HCT116 (cell line): ENCODE measurements around the gene ILDR2. TPM values are rescaled to one million over a fixed set of nuclear protein-coding genes. Genes with fewer than 3 reads are reported as not detected.

Experiments used
- ATAC-seq: fragments of 200-7000 bp; cut with Tn5 transposase; 2 replicates; pipeline ENCODE4 v1.9.1; 2020; ENCODE audit warnings: mild to moderate bottlenecking, moderate library complexity
- BruUV-seq: library from RNA; stranded (reverse); fragments of 400-500 nt; replicated peaks from 2 replicates; lab custom pipeline; 2021; lab: Mats Ljungman, UMichigan
- CTCF ChIA-PET: fragments of 300-600 bp; sonication (Branson Sonifier 250); formaldehyde crosslinking; loops from one replicate; lab custom pipeline; 2021; ENCODE audit warnings: antibody characterized with exemption; lab: Charles Lee
- POLR2A ChIA-PET: fragments of 300-600, 350-600 bp; sonication (Branson Sonifier 250); formaldehyde crosslinking; loops from one replicate; lab custom pipeline; 2021; ENCODE audit warnings: antibody characterized with exemption; lab: Charles Lee
- RAD21 ChIA-PET, 2 experiments: fragments of 300-600 bp; sonication (Branson Sonifier 250); formaldehyde crosslinking; loops; one replicate each; lab custom pipeline; 2023; ENCODE audit warnings: low total read pairs in 2 of 2; ENCODE audit not compliant: uncharacterized antibody in 2 of 2, unreplicated experiment in 2 of 2, low non-redundant PET in 1 of 2; lab: Charles Lee
- DNase-seq: peaks from one replicate; pipeline ENCODE4 v3.0.0-alpha.2; 2010; ENCODE audit warnings: low read depth, low spot score
- H2AFZ ChIP-seq: fragments of 200-600 bp; shearing (Covaris generic), sonication (generic); 2 replicates; pipeline ENCODE4 v1.6.1; 2017; ENCODE audit warnings: low read depth, mixed run types, mixed read lengths, antibody characterized with exemption, low read length; ENCODE audit not compliant: poor library complexity, severe bottlenecking
- H3K27ac ChIP-seq: 2 replicates; pipeline ENCODE4 v1.5.1; 2012; ENCODE audit warnings: low read depth, low read length
- H3K27me3 ChIP-seq: fragments of 200-600 bp; sonication (generic); 2 replicates; pipeline ENCODE4 v1.6.1; 2016; ENCODE audit warnings: mixed run types, low read length, mixed read lengths; ENCODE audit not compliant: insufficient read depth
- H3K36me3 ChIP-seq, 2 experiments: fragments of 200-500 bp in 1 of 2; fragments of 200-600 bp in 1 of 2; sonication (Bioruptor generic) in 1 of 2; sonication (generic) in 1 of 2; 2 replicates each; pipeline versions ENCODE4 v1.5.1 to v1.6.1; 2014 to 2016; ENCODE audit warnings: low read length in 2 of 2, inconsistent platforms in 1 of 2, mixed read lengths in 1 of 2, mixed run types in 1 of 2; ENCODE audit not compliant: insufficient read depth in 2 of 2, control insufficient read depth in 1 of 2
- H3K4me1 ChIP-seq, 2 experiments: fragments of 200-600 bp in 1 of 2; sonication (generic) in 1 of 2; 2 replicates each; pipeline versions ENCODE4 v1.5.1 to v1.6.1; 2012 to 2017; ENCODE audit warnings: low read length in 2 of 2, inconsistent platforms in 1 of 2, mild to moderate bottlenecking in 1 of 2, mixed read lengths in 1 of 2, mixed run types in 1 of 2, moderate library complexity in 1 of 2; ENCODE audit not compliant: insufficient read depth in 2 of 2, control insufficient read depth in 1 of 2
- H3K4me2 ChIP-seq: fragments of 200-600 bp; sonication (generic); 2 replicates; pipeline ENCODE4 v1.6.1; 2017; ENCODE audit warnings: mixed run types, low read length, mixed read lengths
- H3K4me3 ChIP-seq, 2 experiments: fragments of 200-600 bp in 1 of 2; sonication (generic) in 1 of 2; replicated peaks in 1 of 2; 2 replicates each; pipeline ENCODE4 v1.5.1; 2011 to 2016; ENCODE audit warnings: low read length in 2 of 2, control low read depth in 1 of 2, low read depth in 1 of 2, mild to moderate bottlenecking in 1 of 2, mixed read lengths in 1 of 2, mixed run types in 1 of 2
- H3K79me2 ChIP-seq: fragments of 200-600 bp; sonication (generic); 2 replicates; pipeline ENCODE4 v1.6.1; 2017; ENCODE audit warnings: mild to moderate bottlenecking, mixed run types, low read length, moderate library complexity, mixed read lengths; ENCODE audit not compliant: insufficient read depth
- H3K9ac ChIP-seq: fragments of 200-600 bp; sonication (generic); 2 replicates; pipeline ENCODE4 v1.6.1; 2016; ENCODE audit warnings: low read length, mixed read lengths
- H3K9me2 ChIP-seq: fragments of 200-600 bp; sonication (generic), shearing (Covaris generic); 2 replicates; pipeline ENCODE4 v1.6.1; 2017; ENCODE audit warnings: mixed run types, mild to moderate bottlenecking, moderate library complexity; ENCODE audit not compliant: insufficient read depth
- H3K9me3 ChIP-seq, 2 experiments: fragments of 200-500 bp in 1 of 2; fragments of 200-600 bp in 1 of 2; sonication (Bioruptor generic) in 1 of 2; sonication (generic) in 1 of 2; 2 replicates each; pipeline ENCODE4 v1.6.1; 2014 to 2017; ENCODE audit warnings: low read length in 2 of 2, mixed read lengths in 2 of 2, inconsistent platforms in 1 of 2, low read depth in 1 of 2, mild to moderate bottlenecking in 1 of 2, mixed run types in 1 of 2, moderate library complexity in 1 of 2; ENCODE audit not compliant: control insufficient read depth in 1 of 2, insufficient read depth in 1 of 2
- H4K20me1 ChIP-seq: fragments of 200-600 bp; sonication (generic), shearing (Covaris generic); 2 replicates; pipeline ENCODE4 v1.6.1; 2017; ENCODE audit warnings: mixed run types, mild to moderate bottlenecking, moderate library complexity; ENCODE audit not compliant: insufficient read depth
- ATF3 ChIP-seq: IDR thresholded peaks from 2 replicates; pipeline ENCODE4 v1.6.1; 2012
- CBX3 ChIP-seq: IDR thresholded peaks from 2 replicates; pipeline ENCODE4 v1.6.1; 2012; ENCODE audit warnings: low read depth
- CTCF ChIP-seq, 3 experiments: fragments of 200-600 bp in 1 of 3; sonication (generic) in 1 of 3; IDR thresholded peaks in 2 of 3; conservative IDR thresholded peaks in 1 of 3; 2 replicates each; pipeline ENCODE4 v1.5.1; 2012 to 2017; ENCODE audit warnings: low read depth in 2 of 3, low read length in 2 of 3, antibody characterized with exemption in 1 of 3, borderline replicate concordance in 1 of 3, control low read depth in 1 of 3, mild to moderate bottlenecking in 1 of 3, mixed read lengths in 1 of 3, mixed run types in 1 of 3, moderate library complexity in 1 of 3; ENCODE audit not compliant: insufficient read depth in 1 of 3
- EGR1 ChIP-seq: IDR thresholded peaks from 2 replicates; pipeline ENCODE4 v1.6.1; 2012; ENCODE audit warnings: low read depth
- ELF1 ChIP-seq: IDR thresholded peaks from 2 replicates; pipeline ENCODE4 v1.6.1; 2012; ENCODE audit warnings: low read depth, borderline replicate concordance
- EZH2 ChIP-seq: fragments of 200-600 bp; sonication (generic); IDR thresholded peaks from 2 replicates; pipeline ENCODE4 v1.6.1; 2017; ENCODE audit warnings: antibody characterized with exemption, mixed run types
- FOSL1 ChIP-seq: IDR thresholded peaks from 2 replicates; pipeline ENCODE4 v1.6.1; 2012; ENCODE audit warnings: low read depth
- JUND ChIP-seq: IDR thresholded peaks from 2 replicates; pipeline ENCODE4 v1.6.1; 2012
- POLR2A ChIP-seq: IDR thresholded peaks from 2 replicates; pipeline ENCODE4 v1.7.0; 2011; ENCODE audit warnings: borderline replicate concordance; ENCODE audit not compliant: insufficient read depth, insufficient read length; ENCODE audit errors: extremely low read depth
- POLR2AphosphoS5 ChIP-seq: IDR thresholded peaks from 2 replicates; pipeline ENCODE4 v1.6.1; 2011; ENCODE audit warnings: mild to moderate bottlenecking, low read depth, low read length, moderate library complexity
- RAD21 ChIP-seq: IDR thresholded peaks from 2 replicates; pipeline ENCODE4 v1.6.1; 2012; ENCODE audit warnings: low read depth, mild to moderate bottlenecking
- REST ChIP-seq: IDR thresholded peaks from 2 replicates; pipeline ENCODE4 v1.6.1; 2012; ENCODE audit warnings: low read depth
- SIN3A ChIP-seq: IDR thresholded peaks from 2 replicates; pipeline ENCODE4 v1.6.1; 2012; ENCODE audit warnings: low read depth
- SP1 ChIP-seq: IDR thresholded peaks from 2 replicates; pipeline ENCODE4 v1.6.1; 2012; ENCODE audit warnings: low read depth
- SRF ChIP-seq: IDR thresholded peaks from 2 replicates; pipeline ENCODE4 v1.6.1; 2012; ENCODE audit warnings: low read depth
- TCF7L2 ChIP-seq: IDR thresholded peaks from 2 replicates; pipeline ENCODE4 v1.7.0; 2011; ENCODE audit warnings: borderline replicate concordance, inconsistent platforms; ENCODE audit not compliant: insufficient read depth, insufficient read length; ENCODE audit errors: extremely low read depth
- YY1 ChIP-seq: IDR thresholded peaks from 2 replicates; pipeline ENCODE4 v1.6.1; 2011; ENCODE audit warnings: low read length, low read depth, moderate library complexity, mild to moderate bottlenecking; ENCODE audit not compliant: insufficient replicate concordance; ENCODE audit errors: extremely low read depth
- ZBTB33 ChIP-seq: IDR thresholded peaks from 2 replicates; pipeline ENCODE4 v1.6.1; 2011; ENCODE audit warnings: mild to moderate bottlenecking, low read length, moderate library complexity; ENCODE audit not compliant: insufficient replicate concordance; ENCODE audit errors: extremely low read depth
- ZFX ChIP-seq: fragments of 450-650 bp; IDR thresholded peaks from 2 replicates; pipeline ENCODE4 v1.6.1; 2017
- intact Hi-C: fragments of 100-400 bp; cut with micrococcal nuclease; formaldehyde crosslinking; loops from 2 replicates; pipeline ENCODE4 v1.10.0; 2022
- total RNA-seq: library from RNA; stranded (reverse); gene quantifications from one replicate; pipeline ENCODE4 v1.2.1, GENCODE V29; 2021; ENCODE audit not compliant: unreplicated experiment
- TF ChIP-seq, protein P1 (sequence below): IDR thresholded peaks from 2 replicates; pipeline ENCODE4 v1.6.1; 2012

Gene ILDR2
- total RNA-seq, 1 experiment from 2014 or later, result 2.4 TPM

- no TSS peak for BruUV-seq
- H3K27ac ChIP-seq, result no peak overlapping the region
- H3K9ac ChIP-seq, result no peak overlapping the region
- no peak overlapping the region for H2AFZ ChIP-seq
- H3K4me1 ChIP-seq, result no peaks in the 10 kb centered on the region
- H3K9me3 ChIP-seq, result no peaks in the 10 kb centered on the region
- no peaks in the 10 kb centered on the region for H3K79me2 ChIP-seq
- ATAC-seq, result no peak
- no peak for DNase-seq
- H3K9me2 ChIP-seq, result no peaks in the 10 kb centered on the region
- POLR2A ChIA-PET, result no interaction called here
- intact Hi-C loops, result no loop called here
- no peaks in the 10 kb centered on the region for H3K36me3 ChIP-seq
- peaks cover 15% of the 10 kb centered on the region for H3K27me3 ChIP-seq
- H3K4me2 ChIP-seq, result no peak overlapping the region
- CTCF ChIA-PET, result no interaction called here
- RAD21 ChIA-PET, result no interaction called here
- no peak overlapping the region for H3K4me3 ChIP-seq
- TF ChIP-seq TCF7L2, result no peak
- TF ChIP-seq ZFX, result no peak
- TF ChIP-seq SP1, result no peak
- TF ChIP-seq ELF1, result no peak
- no peak for TF ChIP-seq REST
- no peak for TF ChIP-seq FOSL1
- TF ChIP-seq CBX3, result no peak
- TF ChIP-seq ZBTB33, result no peak
- no peak for TF ChIP-seq EZH2
- TF ChIP-seq, protein P1, sequence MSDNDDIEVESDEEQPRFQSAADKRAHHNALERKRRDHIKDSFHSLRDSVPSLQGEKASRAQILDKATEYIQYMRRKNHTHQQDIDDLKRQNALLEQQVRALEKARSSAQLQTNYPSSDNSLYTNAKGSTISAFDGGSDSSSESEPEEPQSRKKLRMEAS, result no peak
- TF ChIP-seq POLR2AphosphoS5, result no peak
- no peak for TF ChIP-seq JUND
- TF ChIP-seq EGR1, result no peak
- no peak for TF ChIP-seq YY1
- no peak for TF ChIP-seq RAD21
- TF ChIP-seq SIN3A, result no peak
- no peak for TF ChIP-seq SRF
- TF ChIP-seq POLR2A, result no peak
- TF ChIP-seq CTCF (IDR thresholded peaks at IDR 0.05 in 2 of 3, conservative IDR thresholded peaks at IDR 0.05 in 1 of 3; ENCODE audit: borderline replicate concordance in 1 of 3, insufficient read depth in 1 of 3, low read depth in 2 of 3, low read length in 2 of 3), result no peak
- TF ChIP-seq ATF3, result no peak
- H4K20me1 ChIP-seq, result no peaks in the 10 kb centered on the region
These were observed 6.2 kb upstream of the ILDR2 start for GRCh38 chr1:166981589-166981988.
